Measurements from ENCODE around the gene TEF. TPM values are rescaled to one million over a fixed set of nuclear protein-coding genes. Genes with fewer than 3 reads are reported as not detected.

TEF gene
- total RNA-seq, 6 experiments from 2014 or later, result 7.4 to 10.6 (median 9.4) TPM

- no peak overlapping the region for H3K4me3 Mint-ChIP-seq
- TF ChIP-seq CTCF (IDR thresholded peaks at IDR 0.05), result no peak
- H3K4me1 Mint-ChIP-seq (ENCODE audit: low read depth), result peaks cover 21% of the 10 kb centered on the region
- H3K36me3 Mint-ChIP-seq (ENCODE audit: low read depth), result no peaks in the 10 kb centered on the region
- no peak for DNase-seq
- no peak overlapping the region for H3K27ac Mint-ChIP-seq
- H3K27me3 Mint-ChIP-seq (ENCODE audit: insufficient read depth), result peaks cover 4% of the 10 kb centered on the region
- H3K9me3 Mint-ChIP-seq, result no peaks in the 10 kb centered on the region
These were observed 28.6 kb downstream of the TEF start for GRCh38 chr22:41410311-41410751.

- Mint-ChIP-seq H3K27ac (peak overlapping the region; percentile 70), H3K4me1 (ENCODE audit: low read depth) (peaks cover 21% of the 10 kb centered on the region)
These were observed 29.5 kb downstream of the TEF start for GRCh38 chr22:41411021-41411851.

DNA sequence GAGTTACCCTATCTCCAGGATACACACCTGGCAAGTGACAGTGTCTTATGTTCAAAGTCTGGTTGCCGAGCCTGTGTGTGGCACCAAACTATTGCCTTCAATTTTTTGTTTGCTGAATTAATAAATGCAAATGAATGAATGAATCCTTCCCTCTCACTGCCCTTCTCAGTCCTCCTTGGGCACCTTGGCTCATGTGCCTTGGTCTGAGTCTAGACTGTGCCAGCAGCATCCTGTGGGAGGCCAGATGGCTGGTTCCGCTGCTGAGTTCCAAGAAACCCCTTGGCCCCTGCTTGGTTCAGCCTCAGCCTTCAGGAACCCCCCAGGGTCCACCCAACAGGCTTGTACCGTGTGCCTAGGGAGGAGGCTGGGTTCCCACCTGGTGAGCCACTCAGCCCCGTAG, 33.8 kb downstream of the TEF start:
- TF ChIP-seq CTCF (IDR thresholded peaks at IDR 0.05), result no peak
- Mint-ChIP-seq H3K4me3 (no peak overlapping the region), H3K4me1 (ENCODE audit: low read depth) (peaks cover 21% of the 10 kb centered on the region), H3K36me3 (ENCODE audit: low read depth) (no peaks in the 10 kb centered on the region), H3K27me3 (ENCODE audit: insufficient read depth) (no peaks in the 10 kb centered on the region; the same call in 1 of the 2 replicates), H3K9me3 (no peaks in the 10 kb centered on the region), H3K27ac (no peak overlapping the region; the same call in 1 of the 2 replicates)
- DNase-seq, result no peak

More at GRCh38 chr22:41411021-41411851, 29.5 kb downstream of the TEF start:
- peaks cover 4% of the 10 kb centered on the region for H3K27me3 Mint-ChIP-seq (ENCODE audit: insufficient read depth)
- no peaks in the 10 kb centered on the region for H3K9me3 Mint-ChIP-seq
- H3K36me3 Mint-ChIP-seq (ENCODE audit: low read depth), result no peaks in the 10 kb centered on the region
- DNase-seq, result no peak
- no peak for TF ChIP-seq CTCF (IDR thresholded peaks at IDR 0.05)
- no peak overlapping the region; the same call in 1 of the 2 replicates for H3K4me3 Mint-ChIP-seq

DNA sequence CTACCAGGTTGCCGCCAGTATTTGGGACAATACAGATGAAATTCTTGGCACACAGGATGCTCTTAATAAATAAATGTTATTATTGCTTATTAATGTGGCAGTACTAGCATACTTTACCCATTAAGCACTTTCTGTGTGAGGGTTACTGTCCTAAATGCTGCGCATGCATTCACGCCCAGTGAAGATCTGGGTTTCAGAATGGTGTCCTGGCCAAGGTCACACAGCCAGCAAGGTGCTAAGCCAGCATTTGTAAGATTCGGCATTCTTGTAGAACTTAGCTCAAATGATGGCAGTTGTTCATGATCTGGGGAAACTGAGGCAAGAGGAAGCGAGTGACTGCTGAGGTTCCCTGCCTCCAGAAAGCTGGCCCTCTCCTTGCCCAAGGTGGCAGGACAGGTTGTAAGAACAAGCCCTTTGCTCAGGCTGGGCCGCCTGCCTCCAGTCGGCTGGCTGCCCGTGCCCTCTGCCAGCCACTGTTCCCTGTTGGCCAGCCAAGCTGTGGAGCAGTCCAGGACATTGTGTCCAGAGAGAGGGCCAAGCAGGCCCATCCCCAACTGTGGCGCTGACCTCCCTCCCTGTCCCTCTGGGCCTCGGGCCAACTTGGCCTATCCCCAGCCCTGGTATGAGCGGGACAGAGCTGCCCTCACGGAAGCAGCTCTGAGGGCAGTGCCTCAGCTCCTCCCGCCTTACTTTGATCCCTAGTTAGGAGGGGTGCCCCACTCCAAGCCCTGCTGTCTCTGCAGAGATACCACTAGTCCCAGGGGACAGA, 36.1 kb downstream of the TEF start:
- TF ChIP-seq CTCF (IDR thresholded peaks at IDR 0.05), result no peak
- DNase-seq, result no peak
- Mint-ChIP-seq H3K36me3 (ENCODE audit: low read depth) (no peaks in the 10 kb centered on the region), H3K4me3 (no peak overlapping the region), H3K27ac (no peak overlapping the region), H3K27me3 (ENCODE audit: insufficient read depth) (no peaks in the 10 kb centered on the region), H3K9me3 (no peaks in the 10 kb centered on the region), H3K4me1 (ENCODE audit: low read depth) (peaks cover 11% of the 10 kb centered on the region)

GRCh38 chr22:41418717-41419116, 37.0 kb downstream of the TEF start:
- no peak overlapping the region for H3K4me3 Mint-ChIP-seq

More at GRCh38 chr22:41418717-41419116, 37.0 kb downstream of the TEF start:
- no peak for DNase-seq
- no peak overlapping the region for H3K27ac Mint-ChIP-seq
- H3K27me3 Mint-ChIP-seq (ENCODE audit: insufficient read depth), result no peaks in the 10 kb centered on the region
- no peaks in the 10 kb centered on the region for H3K36me3 Mint-ChIP-seq (ENCODE audit: low read depth)
- TF ChIP-seq CTCF (IDR thresholded peaks at IDR 0.05), result no peak
- peaks cover 11% of the 10 kb centered on the region for H3K4me1 Mint-ChIP-seq (ENCODE audit: low read depth)
- H3K9me3 Mint-ChIP-seq, result no peaks in the 10 kb centered on the region

All from HFFc6 (cell line).